ENCODE data around the gene KIF4A.

DNA sequence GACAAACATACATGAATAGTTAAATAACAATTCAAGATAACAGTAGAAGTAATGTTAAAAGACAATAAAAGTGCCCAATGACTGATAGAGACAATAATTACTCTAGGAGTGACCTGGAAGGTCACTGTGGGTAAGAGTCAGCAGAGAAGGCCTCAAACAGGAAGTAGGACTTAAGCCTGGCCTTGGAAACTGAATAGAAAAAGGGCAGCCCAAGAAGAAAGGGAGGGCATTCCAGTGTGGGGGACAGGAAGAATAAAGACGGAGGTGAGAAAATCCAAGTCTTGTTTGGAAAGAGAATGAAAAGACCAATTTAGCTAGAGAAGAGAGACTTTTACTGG lies 35.9 kb upstream of the KIF4A start:
- TF ChIP-seq, protein P1, sequence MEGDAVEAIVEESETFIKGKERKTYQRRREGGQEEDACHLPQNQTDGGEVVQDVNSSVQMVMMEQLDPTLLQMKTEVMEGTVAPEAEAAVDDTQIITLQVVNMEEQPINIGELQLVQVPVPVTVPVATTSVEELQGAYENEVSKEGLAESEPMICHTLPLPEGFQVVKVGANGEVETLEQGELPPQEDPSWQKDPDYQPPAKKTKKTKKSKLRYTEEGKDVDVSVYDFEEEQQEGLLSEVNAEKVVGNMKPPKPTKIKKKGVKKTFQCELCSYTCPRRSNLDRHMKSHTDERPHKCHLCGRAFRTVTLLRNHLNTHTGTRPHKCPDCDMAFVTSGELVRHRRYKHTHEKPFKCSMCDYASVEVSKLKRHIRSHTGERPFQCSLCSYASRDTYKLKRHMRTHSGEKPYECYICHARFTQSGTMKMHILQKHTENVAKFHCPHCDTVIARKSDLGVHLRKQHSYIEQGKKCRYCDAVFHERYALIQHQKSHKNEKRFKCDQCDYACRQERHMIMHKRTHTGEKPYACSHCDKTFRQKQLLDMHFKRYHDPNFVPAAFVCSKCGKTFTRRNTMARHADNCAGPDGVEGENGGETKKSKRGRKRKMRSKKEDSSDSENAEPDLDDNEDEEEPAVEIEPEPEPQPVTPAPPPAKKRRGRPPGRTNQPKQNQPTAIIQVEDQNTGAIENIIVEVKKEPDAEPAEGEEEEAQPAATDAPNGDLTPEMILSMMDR (IDR thresholded peaks at IDR 0.05): no peak
- TF ChIP-seq POLR2A (IDR thresholded peaks at IDR 0.05): no peak
